B cell (primary cell): ENCODE data around the gene YWHAE. TPM values are rescaled to one million over a fixed set of nuclear protein-coding genes. Genes with fewer than 3 reads are reported as not detected.

Source experiments
- ATAC-seq: fragments of 200-7000 bp; cut with Tn5 transposase; one replicate; pipeline ENCODE4 v1.10.0; 2021; ENCODE audit warnings: low read depth, mild to moderate bottlenecking, moderate number of reproducible peaks, moderate library complexity
- CTCF ChIA-PET: fragments of 350-600 bp; sonication (Branson Sonifier 250); formaldehyde crosslinking; loops from one replicate; lab custom pipeline; 2021; ENCODE audit warnings: antibody characterized with exemption, inconsistent platforms; lab: Charles Lee
- POLR2A ChIA-PET: fragments of 350-600 bp; sonication (Branson Sonifier 250); formaldehyde crosslinking; loops from one replicate; lab custom pipeline; 2021; ENCODE audit warnings: antibody characterized with exemption; lab: Charles Lee
- DNase-seq: peaks from one replicate; pipeline ENCODE4 v3.0.0; 2013
- H2AFZ ChIP-seq: 2 replicates; pipeline ENCODE4 v1.6.1; 2012; ENCODE audit warnings: mild to moderate bottlenecking, low read depth, low read length; ENCODE audit not compliant: insufficient read depth, poor library complexity, severe bottlenecking
- H3K27ac ChIP-seq, 2 donors: 1 replicate in 1 of 2; 2 replicates in 1 of 2; pipeline ENCODE4 v1.5.1; 2012 to 2013; ENCODE audit warnings: low read length in 2 of 2, mild to moderate bottlenecking in 2 of 2, moderate library complexity in 1 of 2
- H3K27me3 ChIP-seq, 4 experiments: fragments of 200-600 bp in 1 of 4; sonication (generic) in 1 of 4; replicated peaks in 1 of 4; 1 replicate in 2 of 4; 2 replicates in 2 of 4; pipeline versions ENCODE4 v1.6.1 to v1.7.0; 2013 to 2016; ENCODE audit warnings: low read length in 3 of 4, mild to moderate bottlenecking in 2 of 4, mixed read lengths in 1 of 4, moderate library complexity in 1 of 4; ENCODE audit not compliant: insufficient read depth in 4 of 4, control insufficient read depth in 3 of 4; ENCODE audit errors: control extremely low read depth in 1 of 4
- H3K36me3 ChIP-seq, 2 experiments: replicated peaks in 1 of 2; 1 replicate in 1 of 2; 2 replicates in 1 of 2; pipeline versions ENCODE4 v1.6.1 to v1.7.1; 2013; ENCODE audit warnings: low read length in 1 of 2; ENCODE audit not compliant: insufficient read depth in 2 of 2, control insufficient read depth in 1 of 2; ENCODE audit errors: control extremely low read depth in 1 of 2, extremely low read depth in 1 of 2
- H3K4me1 ChIP-seq, 2 donors: fragments of 200-600 bp in 1 of 2; sonication (generic) in 1 of 2; 1 replicate in 1 of 2; 2 replicates in 1 of 2; pipeline versions ENCODE4 v1.5.1 to v1.6.1; 2013 to 2017; ENCODE audit warnings: low read length in 2 of 2; ENCODE audit not compliant: control insufficient read depth in 2 of 2, insufficient read depth in 2 of 2
- H3K4me2 ChIP-seq: replicated peaks from 2 replicates; pipeline ENCODE3; 2012; ENCODE audit warnings: mild to moderate bottlenecking, low read depth, low read length; ENCODE audit not compliant: poor library complexity, severe bottlenecking
- H3K4me3 ChIP-seq, 5 experiments: fragments of 200-600 bp in 1 of 5; sonication (generic) in 1 of 5; 1 replicate in 3 of 5; 2 replicates in 2 of 5; pipeline versions ENCODE4 v1.5.1 to v1.7.0; 2011 to 2016; ENCODE audit warnings: low read length in 4 of 5, mild to moderate bottlenecking in 4 of 5, low read depth in 2 of 5, control low read depth in 1 of 5, moderate library complexity in 1 of 5; ENCODE audit not compliant: insufficient read depth in 1 of 5; ENCODE audit errors: control extremely low read depth in 1 of 5, extremely low read depth in 1 of 5
- H3K79me2 ChIP-seq: fragments of 200-600 bp; sonication (generic); one replicate; pipeline ENCODE4 v1.6.0; 2016; ENCODE audit warnings: low read length; ENCODE audit not compliant: control insufficient read depth, insufficient read depth
- H3K9ac ChIP-seq: fragments of 200-600 bp; sonication (generic); 2 replicates; pipeline ENCODE4 v1.6.1; 2017; ENCODE audit warnings: mild to moderate bottlenecking, low read length, moderate library complexity
- H3K9me3 ChIP-seq, 3 donors: one replicate each; pipeline versions ENCODE4 v1.6.1 to v1.7.1; 2013; ENCODE audit warnings: low read length in 2 of 3; ENCODE audit not compliant: control insufficient read depth in 2 of 3, insufficient read depth in 1 of 3; ENCODE audit errors: control extremely low read depth in 1 of 3
- H4K20me1 ChIP-seq: 2 replicates; pipeline ENCODE4 v1.6.0; 2012; ENCODE audit warnings: mild to moderate bottlenecking, low read length; ENCODE audit not compliant: insufficient read depth, control insufficient read depth, poor library complexity, severe bottlenecking
- H3K27ac Mint-ChIP-seq: one replicate; pipeline ENCODE4 v1.8.0; 2021; ENCODE audit warnings: mixed read lengths
- H3K27me3 Mint-ChIP-seq: one replicate; pipeline ENCODE4 v1.8.0; 2021; ENCODE audit warnings: mixed read lengths
- H3K4me1 Mint-ChIP-seq: one replicate; pipeline ENCODE4 v1.8.0; 2021; ENCODE audit warnings: mixed read lengths
- H3K4me3 Mint-ChIP-seq: one replicate; pipeline ENCODE4 v1.8.0; 2021; ENCODE audit warnings: mixed read lengths
- H3K9me3 Mint-ChIP-seq: one replicate; pipeline ENCODE4 v1.8.0; 2022; ENCODE audit warnings: mixed read lengths; ENCODE audit not compliant: insufficient read depth
- CTCF ChIP-seq: fragments of 200-600 bp; IDR thresholded peaks from one replicate; pipeline ENCODE4 v1.8.0; 2022; ENCODE audit warnings: antibody characterized with exemption, mild to moderate bottlenecking
- EZH2 ChIP-seq: IDR thresholded peaks from 2 replicates; pipeline ENCODE4 v1.6.1; 2012; ENCODE audit warnings: borderline replicate concordance, low read depth, mild to moderate bottlenecking, moderate library complexity, low read length; ENCODE audit not compliant: insufficient read depth, poor library complexity, severe bottlenecking
- WGBS: methylation state at CpG from one replicate; pipeline ENCODE4 v1.1.5; 2013; ENCODE audit warnings: missing lambda C conversion rate; ENCODE audit not compliant: insufficient coverage; 5-methylcytosine and 5-hydroxymethylcytosine counted together
- intact Hi-C: fragments of 100-400 bp; cut with micrococcal nuclease; formaldehyde crosslinking; loops from one replicate; pipeline ENCODE4 v1.10.0; 2022
- polyA plus RNA-seq: library from polyadenylated mRNA; depleted of rRNA; stranded (reverse); fragments of >200 nt; gene quantifications from 2 replicates; pipeline ENCODE4 v1.2.3, GENCODE V29; 2012
- total RNA-seq, 2 donors: library from RNA; stranded (reverse); fragments of 120-200 nt in 1 of 2; gene quantifications; 1 replicate in 1 of 2; 2 replicates in 1 of 2; pipeline versions ENCODE4 v1.2.3 to v1.2.4, GENCODE V29; 2013 to 2022

Gene YWHAE
- total and polyA plus RNA-seq, 2 donors (not counting 1 experiment from before 2014, with no cell fraction given): 54.3 to 149 TPM

GRCh38 chr17:1416414-1416813, 16.4 kb upstream of the YWHAE start:
- TF ChIP-seq CTCF (no peak), EZH2 (no peak)
- Histone ChIP-seq H3K4me2 (no peak overlapping the region), H3K4me1 (no peaks in the 10 kb centered on the region), H4K20me1 (no peaks in the 10 kb centered on the region), H3K4me3 (no peak overlapping the region), H3K36me3 (peaks cover 0 to 5% of the 10 kb centered on the region in 2 experiments), H3K9me3 (no peaks in the 10 kb centered on the region), H2AFZ (no peak overlapping the region), H3K79me2 (no peaks in the 10 kb centered on the region), H3K9ac (no peak overlapping the region), H3K27me3 (no peaks in the 10 kb centered on the region), H3K27ac (no peak overlapping the region)
- POLR2A ChIA-PET: no interaction called here
- no CpG with 5 or more reads among the region's 5 CpGs for WGBS
- no peak for DNase-seq
- CTCF ChIA-PET: no interaction called here
- ATAC-seq: no peak
- Mint-ChIP-seq H3K4me1 (peaks cover 2% of the 10 kb centered on the region), H3K4me3 (no peak overlapping the region), H3K27me3 (no peaks in the 10 kb centered on the region), H3K9me3 (no peaks in the 10 kb centered on the region), H3K27ac (no peak overlapping the region)
- intact Hi-C loops: no loop called here

- H3K27ac ChIP-seq: no peak overlapping the region
- H3K27me3 Mint-ChIP-seq: no peaks in the 10 kb centered on the region
- no peaks in the 10 kb centered on the region for H3K4me1 ChIP-seq
- no peak overlapping the region for H2AFZ ChIP-seq
- H3K27me3 ChIP-seq: no peaks in the 10 kb centered on the region
- ChIA-PET POLR2A (interaction anchor here (0.6 kb wide), 1 partner anchor 37 kb away, joined by 3 read pairs; no protein-coding TSS in a partner anchor), CTCF (interaction anchor here (1.0 kb wide), 1 partner anchor 101 kb away, joined by 4 read pairs; no protein-coding TSS in a partner anchor)
- H3K4me3 ChIP-seq: no peak overlapping the region
- 98% methylated on average over 10 of the region's 10 CpGs for WGBS
- no peaks in the 10 kb centered on the region for H4K20me1 ChIP-seq
- intact Hi-C loops: no loop called here
- no peaks in the 10 kb centered on the region for H3K9me3 ChIP-seq
- H3K9me3 Mint-ChIP-seq: no peaks in the 10 kb centered on the region
- H3K79me2 ChIP-seq: peaks cover 3% of the 10 kb centered on the region
- DNase-seq: no peak
- no peak overlapping the region for H3K4me2 ChIP-seq
- H3K4me3 Mint-ChIP-seq: no peak overlapping the region
- no peak for TF ChIP-seq CTCF
- peaks cover 2% of the 10 kb centered on the region for H3K4me1 Mint-ChIP-seq
- H3K36me3 ChIP-seq: no peaks in the 10 kb centered on the region
- no peak overlapping the region for H3K9ac ChIP-seq
- H3K27ac Mint-ChIP-seq: no peak overlapping the region
- no peak for ATAC-seq
Observed at GRCh38 chr17:1414634-1415033, 14.6 kb upstream of the YWHAE start.
